ENCODE measurements around the gene ALDH4A1.
A peak's percentile ranks its signal among the peaks of the same experiment; 100 is the strongest.
"Not testable (repeated sequence)": the region's sequence is repeated elsewhere in the genome, so short reads cannot be mapped to it uniquely, and the experiment has no call there.

ALDH4A1 gene

DNA sequence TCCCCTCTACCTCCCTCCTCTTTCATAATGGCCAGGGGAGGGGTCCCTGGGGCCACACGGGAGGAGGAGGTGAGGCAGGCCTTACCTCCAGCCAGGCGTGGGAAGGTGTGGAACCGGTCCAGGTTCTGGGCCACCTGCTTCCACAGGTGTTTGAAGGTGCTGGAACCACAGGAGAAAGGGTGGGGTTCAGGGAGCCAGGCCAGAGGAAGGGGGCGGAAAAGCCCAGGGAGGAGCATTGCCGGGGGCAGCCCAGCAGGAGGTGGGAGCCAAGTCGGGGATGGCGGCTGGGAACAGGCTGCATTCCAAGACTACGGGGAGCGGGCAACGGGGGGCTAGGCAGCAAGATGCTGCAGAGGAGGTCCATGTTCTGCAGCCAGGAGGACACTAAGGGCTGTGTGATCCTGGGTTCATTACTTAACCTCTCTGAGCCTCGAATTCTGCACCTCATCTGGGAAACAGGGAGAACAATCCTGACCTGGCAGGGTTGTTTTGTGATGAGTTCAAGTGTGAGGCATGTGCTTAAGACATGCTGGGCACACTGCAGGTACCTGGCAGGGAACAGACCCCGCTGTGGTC, 23.1 kb downstream of the ALDH4A1 start:
- DNase-seq (ENCODE audit: low read depth in 2 of 3, low spot score in 1 of 3): no peak

DNA sequence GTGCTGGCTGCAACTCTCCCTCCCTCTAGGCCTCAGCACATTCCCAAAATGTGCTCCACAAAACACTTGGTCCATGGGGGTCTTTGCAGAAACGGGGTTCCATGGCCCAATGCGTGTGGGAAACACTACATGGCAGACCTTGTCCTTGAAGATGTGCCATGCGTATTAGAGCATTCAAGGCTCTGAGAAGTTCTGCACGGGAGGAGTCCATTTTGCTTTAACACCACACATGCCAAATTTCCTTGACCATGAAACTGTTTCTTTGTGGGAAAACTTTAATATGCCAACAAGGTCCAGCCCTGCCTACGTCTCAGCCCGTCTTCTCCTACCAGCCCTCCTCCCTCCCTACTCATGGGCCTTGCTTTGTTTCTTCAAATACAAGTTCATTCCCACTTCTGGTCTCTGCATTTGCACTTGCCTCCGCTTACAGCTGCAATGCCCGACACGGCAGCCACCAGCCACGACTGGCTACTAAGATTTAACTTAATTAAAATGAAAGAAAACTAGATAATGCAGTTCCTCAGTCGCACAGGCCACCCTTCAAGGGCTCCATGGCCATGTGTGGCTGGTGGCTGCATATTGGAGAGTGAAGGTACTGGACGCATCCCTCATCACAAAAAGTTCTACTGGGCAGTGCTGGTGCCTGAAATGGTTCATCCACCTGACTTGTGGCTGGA, 23.7 kb downstream of the ALDH4A1 start:
- no peak for DNase-seq (ENCODE audit: low read depth in 2 of 3, low spot score in 1 of 3)

DNA sequence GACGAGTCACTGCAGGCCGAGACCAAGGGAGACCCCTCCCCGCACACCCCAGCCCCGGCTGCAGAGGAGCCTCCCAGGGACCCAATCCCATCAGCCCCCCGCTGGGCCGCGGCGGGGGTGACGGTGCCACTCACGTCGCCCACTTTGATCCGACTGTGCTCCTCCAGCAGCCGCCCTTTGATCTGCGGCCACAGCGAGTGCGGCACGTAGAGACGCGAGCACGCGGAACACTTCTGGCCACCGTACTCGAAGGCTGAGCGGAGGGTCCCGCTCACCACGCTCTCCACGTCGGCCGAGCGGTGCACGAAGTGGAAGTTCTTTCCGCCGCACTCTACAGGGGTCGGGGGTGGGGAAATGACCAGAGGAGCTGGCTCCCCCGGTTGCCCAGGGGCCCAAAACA, 25.1 kb downstream of the ALDH4A1 start:
- DNase-seq (ENCODE audit: low read depth in 2 of 3, low spot score in 1 of 3): no peak

DNA sequence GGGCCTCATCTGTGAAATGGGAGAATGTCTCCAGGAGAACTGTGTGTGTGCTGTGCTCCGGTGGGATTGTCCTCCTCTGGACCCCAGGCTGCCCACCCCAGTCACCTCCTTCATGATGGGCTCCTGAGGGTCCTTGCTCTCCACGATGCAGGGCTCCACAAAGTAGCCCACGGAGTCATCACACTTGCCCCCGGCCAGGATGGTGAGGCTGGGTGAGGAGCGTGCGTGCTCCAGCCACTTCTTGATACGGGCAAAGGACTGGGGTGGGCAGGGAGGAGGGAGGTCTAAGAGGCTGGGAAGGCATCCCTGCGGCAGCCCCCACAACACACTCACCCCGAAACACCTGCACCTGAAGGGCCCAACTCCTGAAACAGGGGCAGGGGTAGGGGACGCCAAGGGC, 26.1 kb downstream of the ALDH4A1 start:
- no peak for DNase-seq (ENCODE audit: low read depth in 2 of 3, low spot score in 1 of 3)

DNA sequence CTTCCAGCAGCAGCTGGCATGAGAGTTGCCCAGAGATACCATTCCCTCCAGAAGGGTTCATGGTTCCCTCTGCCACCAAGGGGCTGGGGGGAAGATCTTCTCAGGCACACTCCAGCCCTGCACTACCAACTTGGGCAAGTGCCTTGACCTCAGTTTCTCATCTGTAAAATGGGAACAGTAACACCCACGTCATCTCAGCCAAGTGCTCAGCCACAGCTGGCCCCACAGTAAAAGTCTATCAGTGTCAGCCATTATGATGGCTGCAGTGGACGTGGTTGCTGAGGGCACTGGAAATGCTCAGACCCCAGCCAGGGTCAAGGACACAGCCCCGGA, 26.6 kb downstream of the ALDH4A1 start:
- no peak for DNase-seq (ENCODE audit: low read depth in 2 of 3, low spot score in 1 of 3)

DNA sequence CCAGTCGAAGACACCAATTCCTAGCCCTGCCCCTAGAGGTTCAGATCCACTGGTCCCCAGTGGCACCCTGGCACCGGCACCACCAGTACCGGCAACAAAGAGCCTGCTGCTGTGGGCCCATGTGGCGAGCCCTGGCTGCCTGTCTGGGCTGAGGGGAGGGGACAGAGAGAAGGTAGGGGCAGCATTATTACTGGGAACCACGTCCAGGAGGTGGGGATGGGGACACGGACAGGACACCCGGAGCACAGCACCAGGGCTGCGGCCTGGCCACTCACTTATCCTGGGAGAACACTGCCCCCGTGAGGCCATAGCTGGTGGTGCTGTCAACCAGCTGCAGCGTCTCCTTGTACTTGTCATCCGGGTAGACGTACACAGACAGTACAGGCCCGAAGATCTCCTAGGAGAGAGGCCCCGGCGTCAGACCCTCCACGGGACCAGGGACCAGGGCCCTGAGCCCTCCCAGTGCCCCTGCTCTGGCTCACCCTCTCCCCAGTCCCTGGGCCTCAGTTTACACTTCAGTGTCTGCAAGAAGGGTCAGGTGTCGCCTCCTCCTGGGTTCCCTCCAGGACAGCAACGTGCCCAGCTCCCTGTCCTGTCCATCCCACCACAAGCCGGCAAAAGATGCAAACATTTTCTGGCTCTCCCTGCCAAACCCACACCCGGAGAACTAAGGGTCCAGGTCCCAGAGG, 27.1 kb downstream of the ALDH4A1 start:
- DNase-seq (ENCODE audit: low read depth in 2 of 3, low spot score in 1 of 3): peak; percentile 65 to 76 (median 68)

DNA sequence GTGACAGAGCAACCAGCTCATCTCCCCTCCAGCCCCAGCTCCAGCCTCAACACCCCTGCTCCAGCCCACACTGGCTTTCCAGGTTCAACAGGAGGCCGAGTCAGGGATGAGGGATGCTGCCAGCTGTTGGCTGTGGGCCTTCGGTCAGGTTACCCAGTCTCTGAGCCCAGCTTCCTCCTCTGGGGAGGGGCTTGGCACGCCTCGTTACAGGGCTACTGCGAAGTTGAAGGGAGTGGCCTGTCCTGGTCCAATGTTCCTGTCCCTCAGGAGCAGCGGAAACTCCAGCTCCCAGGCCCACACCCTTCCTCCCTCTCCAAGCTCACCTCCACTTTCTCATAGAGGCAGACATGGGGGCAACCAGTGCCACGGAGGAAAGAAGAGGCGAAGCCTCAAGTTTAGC, 27.8 kb downstream of the ALDH4A1 start:
- no peak for DNase-seq (ENCODE audit: low read depth in 2 of 3, low spot score in 1 of 3)

DNA sequence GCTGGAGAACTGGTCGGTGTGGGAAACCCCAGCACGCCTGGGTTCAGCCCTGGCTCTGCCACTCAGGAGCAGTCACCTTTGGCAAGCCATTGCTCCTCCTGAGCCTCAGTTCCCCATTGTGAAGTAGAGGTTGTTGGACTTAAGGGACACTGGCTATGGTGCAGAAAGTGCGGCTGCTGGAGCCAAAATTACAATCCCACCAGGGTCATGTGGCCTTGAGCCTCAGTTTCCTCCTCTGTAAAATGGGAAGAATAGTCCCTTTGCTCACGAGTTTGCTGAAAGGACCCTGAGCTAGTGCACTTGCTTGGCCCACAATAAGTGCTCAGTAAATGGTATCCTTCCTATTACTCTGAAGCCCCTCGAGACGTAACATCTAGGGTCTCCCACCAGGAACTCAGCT, 28.3 kb downstream of the ALDH4A1 start:
- DNase-seq (ENCODE audit: low read depth in 2 of 3, low spot score in 1 of 3): no peak

DNA sequence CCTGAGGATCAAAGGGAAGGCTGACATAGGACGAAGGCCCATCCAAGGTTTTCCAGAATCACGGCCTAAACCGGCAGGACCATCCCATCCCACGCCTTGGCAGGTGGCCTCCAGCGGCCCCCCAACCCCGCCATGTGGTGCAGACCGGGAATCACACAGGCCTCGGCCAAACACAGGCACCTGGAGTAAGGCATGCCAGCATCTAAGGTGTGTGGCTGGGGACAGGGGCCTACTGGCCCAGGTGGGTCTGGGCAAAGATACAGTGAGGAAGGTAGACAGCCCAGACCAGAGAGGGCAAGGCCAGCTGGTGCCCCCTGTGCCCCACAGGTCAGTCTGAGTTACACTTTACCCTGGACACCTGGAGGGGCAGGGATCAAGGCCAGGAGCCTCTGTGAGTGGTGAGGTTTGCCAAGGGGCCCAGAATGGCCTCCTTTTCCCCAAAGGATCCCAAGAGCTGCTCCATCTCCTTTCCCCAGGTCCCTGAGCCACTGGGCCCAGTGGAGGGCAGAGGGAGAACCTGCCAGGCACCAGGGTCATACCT, 30.2 kb downstream of the ALDH4A1 start:
- no peak for DNase-seq (ENCODE audit: low read depth in 2 of 3, low spot score in 1 of 3)

DNA sequence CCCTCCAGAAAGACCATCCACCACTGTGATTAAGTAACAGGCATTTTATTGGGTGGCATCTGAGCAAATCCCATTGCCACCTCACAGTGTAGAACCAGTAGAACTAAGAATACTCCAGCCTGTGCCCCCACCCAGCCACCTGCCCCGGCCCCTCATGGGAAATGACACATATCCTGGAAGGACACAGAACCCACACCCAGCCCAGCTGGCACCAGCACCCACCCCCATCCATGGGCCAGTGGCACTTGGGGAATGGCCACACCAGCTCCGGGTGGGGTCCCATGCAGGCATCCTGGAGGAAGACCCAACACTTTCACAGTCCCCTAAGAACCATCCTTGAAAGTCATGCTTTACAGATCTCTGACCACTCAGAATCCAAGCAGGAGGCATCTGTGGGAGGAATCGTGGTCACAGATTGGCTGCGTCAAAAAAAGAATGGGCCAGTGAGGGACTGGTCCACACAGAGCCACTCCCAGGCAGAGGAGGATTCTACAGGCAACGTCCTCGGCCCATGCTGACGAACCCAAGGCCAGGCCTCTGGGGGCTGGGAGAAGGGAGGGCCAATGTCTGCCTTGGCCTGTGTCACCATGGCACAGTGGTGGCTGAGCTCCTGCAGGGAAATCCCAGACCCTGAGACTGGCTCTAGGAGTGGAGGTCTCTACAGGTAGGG, 30.8 kb downstream of the ALDH4A1 start:
- no peak for DNase-seq (ENCODE audit: low read depth in 2 of 3, low spot score in 1 of 3)

DNA sequence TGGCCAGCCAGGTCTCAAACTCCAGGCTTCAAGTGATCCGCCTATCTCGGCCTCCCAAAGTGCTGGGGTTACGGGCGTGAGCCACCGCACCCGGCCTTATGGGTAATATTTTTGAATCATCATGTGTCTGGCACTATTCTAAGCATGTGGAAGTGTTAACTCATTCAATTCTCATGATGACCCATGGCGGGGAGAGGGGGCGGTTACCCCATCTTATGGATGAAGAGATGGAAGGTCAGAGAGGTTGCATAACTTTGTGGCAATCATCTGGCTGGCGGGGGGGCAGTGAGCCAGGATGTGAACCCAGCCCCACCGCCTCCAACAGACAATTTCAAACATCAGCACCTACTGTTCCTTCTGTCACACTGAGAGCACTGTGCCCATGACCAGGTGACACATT, 31.4 kb downstream of the ALDH4A1 start:
- no peak for DNase-seq (ENCODE audit: low read depth in 2 of 3, low spot score in 1 of 3)

DNA sequence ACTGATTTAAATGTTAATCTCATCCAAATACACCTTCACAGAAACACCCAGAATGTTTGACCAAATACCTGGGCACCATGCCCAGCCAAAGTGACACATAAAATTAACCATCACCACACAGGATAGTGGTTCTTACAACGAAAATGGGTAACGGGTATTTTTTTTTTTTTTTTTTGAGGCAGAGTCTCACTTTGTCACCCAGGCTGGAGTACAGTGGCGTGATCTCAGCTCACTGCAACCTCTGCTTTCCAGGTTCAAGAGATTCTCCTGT, 31.8 kb downstream of the ALDH4A1 start:
- DNase-seq (ENCODE audit: low read depth in 2 of 3, low spot score in 1 of 3): not testable (repeated sequence)

DNA sequence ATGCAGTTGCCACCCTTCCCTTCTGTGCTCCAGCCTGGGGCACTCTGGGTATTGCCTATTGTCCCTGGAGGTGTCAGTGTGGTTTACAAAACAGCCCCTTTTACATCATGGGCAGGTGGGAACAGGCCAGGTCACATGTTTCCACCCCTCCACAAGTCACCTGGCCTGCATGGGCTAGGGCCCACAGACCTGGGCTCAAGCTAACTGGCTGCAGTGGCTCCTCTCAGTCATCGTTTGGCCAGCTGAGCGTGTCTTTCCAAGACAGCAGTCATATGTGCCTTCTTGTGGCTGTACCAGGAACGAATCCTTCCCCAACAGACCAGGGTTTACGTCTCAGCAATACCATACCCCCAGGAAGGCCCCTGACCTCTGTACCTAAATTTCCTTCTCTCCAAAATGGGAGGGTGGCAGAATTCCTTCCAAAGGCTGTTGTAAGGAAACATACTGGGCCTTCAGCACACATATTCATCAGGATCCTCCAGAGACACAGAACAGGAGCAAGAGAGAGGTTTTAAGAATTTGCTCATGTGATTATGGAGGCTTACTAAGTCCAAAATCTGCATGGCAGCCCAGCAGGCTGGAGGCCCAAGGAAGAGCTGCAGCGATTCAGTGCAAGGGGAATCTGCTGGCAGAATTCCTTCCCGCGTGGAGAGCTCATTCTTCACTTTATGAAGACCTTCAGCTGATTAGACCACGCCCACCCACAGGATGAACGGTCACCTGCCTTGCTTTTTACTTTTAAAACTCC, 32.3 kb downstream of the ALDH4A1 start:
- DNase-seq (ENCODE audit: low read depth in 2 of 3, low spot score in 1 of 3): no peak

DNA sequence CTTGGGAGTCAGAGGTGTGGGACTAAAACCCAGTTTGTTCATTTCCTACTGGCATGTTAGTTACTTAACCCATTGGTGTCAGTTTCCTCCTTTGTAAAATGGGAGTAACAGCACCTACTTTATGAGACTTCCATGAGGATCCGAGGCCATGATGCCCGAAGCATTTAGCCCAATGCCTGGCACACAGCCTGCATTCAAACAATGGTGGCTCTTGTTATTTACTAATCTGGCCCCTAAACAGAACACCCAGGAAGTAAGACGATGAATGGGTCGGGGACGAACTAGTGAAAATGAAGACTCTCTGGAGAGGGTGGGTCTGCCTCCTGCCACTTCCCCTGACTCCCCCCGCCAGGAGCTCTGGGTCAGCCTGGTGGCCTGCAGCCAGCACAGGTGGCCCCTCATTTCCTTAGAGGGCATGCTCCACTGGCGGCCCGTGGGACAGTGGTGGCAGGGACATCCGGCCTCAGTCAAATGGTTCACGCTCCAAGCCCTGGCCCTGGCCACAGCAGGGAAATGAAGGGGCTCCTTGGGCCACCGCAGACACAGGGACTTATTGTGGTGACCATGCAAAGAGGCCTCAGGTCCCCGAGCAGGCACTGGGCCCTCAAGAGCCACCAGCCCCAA, 33.4 kb downstream of the ALDH4A1 start:
- no peak for DNase-seq (ENCODE audit: low read depth in 2 of 3, low spot score in 1 of 3)

DNA sequence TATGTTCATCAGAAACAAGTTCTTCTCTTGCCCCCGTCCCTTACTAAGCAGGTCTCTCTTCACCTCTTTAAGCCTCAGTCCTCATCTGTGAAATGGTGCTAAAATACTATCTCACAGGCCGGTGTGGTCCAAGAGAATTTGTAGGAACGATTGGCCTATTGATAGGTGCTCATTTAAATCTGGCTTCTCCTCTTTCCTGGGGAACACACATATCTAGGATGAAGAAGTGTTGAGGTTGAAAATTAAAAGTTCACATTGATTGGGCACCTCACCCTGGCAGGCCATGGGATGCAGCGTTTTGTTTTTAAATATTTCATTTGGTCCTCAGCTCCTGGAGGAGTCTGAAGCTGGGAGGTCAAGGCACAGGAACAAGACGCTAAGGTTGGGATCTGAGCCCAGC, 34.0 kb downstream of the ALDH4A1 start:
- no peak for DNase-seq (ENCODE audit: low read depth in 2 of 3, low spot score in 1 of 3)

DNA sequence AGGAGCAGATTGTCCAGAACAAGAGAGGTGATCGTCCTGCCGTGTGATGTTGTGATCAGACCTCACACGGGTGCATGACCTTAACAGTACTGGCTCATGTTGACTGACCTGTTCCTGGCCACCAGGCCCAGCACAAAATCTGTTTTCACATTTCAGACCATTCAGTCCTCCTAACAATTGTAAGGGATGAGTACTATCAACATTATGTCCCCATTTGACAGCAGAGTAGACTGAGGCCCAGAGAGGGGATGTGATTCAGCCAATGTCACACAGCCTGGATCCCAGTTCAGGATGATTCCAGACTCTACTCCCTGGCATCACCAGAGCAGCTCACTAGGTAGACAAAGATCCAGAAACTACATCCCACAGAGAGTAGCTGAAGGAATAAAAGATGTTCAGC, 35.5 kb downstream of the ALDH4A1 start:
- no peak for DNase-seq (ENCODE audit: low read depth in 2 of 3, low spot score in 1 of 3)

DNA sequence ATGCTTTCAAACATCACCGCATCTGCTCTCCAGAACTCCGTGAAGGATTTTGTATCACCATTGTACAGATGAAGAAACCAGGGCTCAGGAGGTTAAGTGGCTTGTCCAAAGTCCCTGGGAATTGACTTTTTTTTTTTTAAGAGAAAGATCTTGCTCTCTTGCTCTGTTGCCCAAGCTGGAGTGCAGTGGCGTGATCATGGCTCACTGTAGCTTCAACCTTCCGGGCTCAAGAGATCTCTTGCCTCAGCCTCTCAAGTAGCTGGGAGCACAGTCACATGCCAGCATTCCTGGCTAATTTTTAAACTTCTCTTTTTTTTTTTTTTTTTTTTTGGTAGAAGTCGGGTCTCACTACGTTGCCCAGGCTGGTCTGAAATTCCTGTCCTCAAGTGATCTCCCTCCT, 36.0 kb downstream of the ALDH4A1 start:
- DNase-seq (ENCODE audit: low read depth in 2 of 3, low spot score in 1 of 3): no peak

DNA sequence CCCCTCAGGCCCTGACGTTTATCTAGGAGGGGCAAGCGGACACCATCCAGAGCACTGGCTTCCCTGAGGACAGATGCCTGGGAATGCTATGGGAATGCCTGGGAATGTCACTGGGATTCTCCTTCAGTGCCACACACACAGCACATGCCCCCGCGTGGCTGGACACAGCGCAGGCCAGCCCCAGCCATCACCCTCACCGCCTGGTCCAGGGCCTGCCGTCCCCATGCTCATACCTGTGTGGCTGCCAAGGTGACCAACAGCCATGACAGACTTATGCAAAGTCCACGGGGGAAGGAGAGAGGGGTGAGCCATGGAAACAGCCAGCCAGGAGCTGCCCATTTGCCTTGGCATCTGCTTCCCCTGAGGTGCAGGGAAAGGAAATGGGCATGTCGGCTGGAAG, 37.2 kb downstream of the ALDH4A1 start:
- no peak for DNase-seq (ENCODE audit: low read depth in 2 of 3, low spot score in 1 of 3)

DNA sequence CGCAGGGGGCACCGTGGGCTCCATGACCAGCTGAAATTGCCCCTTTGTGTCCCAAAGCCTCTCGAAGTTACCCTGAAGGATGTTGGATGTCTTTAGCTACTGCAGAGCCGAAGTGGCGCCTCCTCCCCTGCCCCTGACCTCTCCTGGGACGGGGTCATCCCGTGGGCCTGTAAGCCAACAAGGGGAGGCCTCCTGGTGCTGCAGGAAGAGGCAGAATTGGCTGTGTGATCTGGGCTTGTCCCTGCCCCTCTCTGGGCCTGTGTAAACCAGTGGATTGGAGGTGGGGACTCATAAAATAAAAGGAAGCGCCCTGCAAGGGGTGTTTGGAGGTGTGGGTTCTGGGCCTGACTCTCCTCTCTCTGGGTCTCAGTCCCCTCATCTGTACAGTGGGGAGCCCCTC, 40.8 kb downstream of the ALDH4A1 start:
- DNase-seq (ENCODE audit: low read depth in 2 of 3, low spot score in 1 of 3): no peak

DNA sequence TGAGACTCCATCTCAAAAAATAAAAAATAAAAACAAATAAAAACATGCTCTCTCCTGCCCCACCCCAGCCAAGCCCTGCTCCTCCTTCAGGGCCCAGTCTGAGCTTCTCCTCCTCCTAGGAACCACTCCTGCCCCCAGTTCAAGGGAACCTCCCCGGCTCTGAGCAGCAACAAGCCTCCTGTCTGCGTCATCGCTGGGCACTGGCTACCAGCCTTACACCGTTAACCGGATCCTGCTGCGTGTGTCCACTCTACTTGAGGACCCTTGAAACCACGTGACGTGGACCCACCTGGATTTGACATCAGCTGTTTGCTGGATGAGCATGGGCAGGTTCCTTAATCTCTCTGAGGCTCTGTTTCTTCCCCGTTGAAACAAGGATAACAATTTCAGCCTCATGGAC, 41.3 kb downstream of the ALDH4A1 start:
- no peak for DNase-seq (ENCODE audit: low read depth in 2 of 3, low spot score in 1 of 3)

DNA sequence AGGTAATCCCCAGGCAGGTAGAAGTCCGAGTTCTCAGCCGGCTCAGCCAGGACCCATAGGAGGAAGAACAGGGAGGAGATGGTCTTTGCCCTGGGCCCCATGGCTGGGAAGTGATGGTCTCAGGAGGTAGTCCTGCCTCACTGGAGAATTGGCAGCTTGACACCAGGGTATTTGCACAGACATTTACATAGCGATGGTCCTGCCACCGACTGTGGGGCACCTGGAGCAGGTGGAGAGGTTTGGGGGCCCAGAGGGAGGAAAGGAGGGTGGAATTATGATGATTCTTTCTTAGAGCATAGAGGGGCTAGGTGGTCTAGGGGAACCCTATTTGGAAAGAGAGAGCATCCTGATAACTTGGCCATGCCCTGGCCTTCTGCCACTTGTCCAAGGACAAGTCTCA, 42.8 kb downstream of the ALDH4A1 start, which contains the start of gene TAS1R2:
TAS1R2 (minus strand) TSS at position 101 of the 400 bp plus-strand sequence; CDS start at position 101, 0 bp downstream.
- no peak for DNase-seq (ENCODE audit: low read depth in 2 of 3, low spot score in 1 of 3)
